ENCODE results near the gene MALT1. TPM values are rescaled to one million over a fixed set of nuclear protein-coding genes. Genes with fewer than 3 reads are reported as not detected.
"Not testable (repeated sequence)": the region's sequence is repeated elsewhere in the genome, so short reads cannot be mapped to it uniquely, and the experiment has no call there.

MALT1 gene
- total RNA-seq, 1 experiment from 2014 or later: 24.2 TPM

GRCh38 chr18:58646334-58646862, 24.9 kb upstream of the MALT1 start:
- H3K27ac ChIP-seq (ENCODE audit: low read length): no peak overlapping the region
- POLR2A ChIA-PET (ENCODE audit: unreplicated experiment): no interaction called here

GRCh38 chr18:58649966-58650816, 21.1 kb upstream of the MALT1 start:
- CTCF ChIA-PET: no interaction called here
- Histone ChIP-seq H3K27ac (ENCODE audit: low read length) (no peak overlapping the region), H3K9me3 (ENCODE audit: low read length) (no peaks in the 10 kb centered on the region), H3K27me3 (ENCODE audit: low read length) (no peaks in the 10 kb centered on the region), H3K79me2 (ENCODE audit: low read length) (no peaks in the 10 kb centered on the region), H3K36me3 (ENCODE audit: low read depth, low read length) (no peaks in the 10 kb centered on the region), H2AFZ (ENCODE audit: low read length) (no peak overlapping the region), H3F3A (ENCODE audit: low read length, unreplicated experiment) (no peaks in the 10 kb centered on the region), H3K4me3 (ENCODE audit: low read length) (no peak overlapping the region), H3K9me2 (replicated peaks; ENCODE audit: low read length) (no peaks in the 10 kb centered on the region), H3K4me2 (ENCODE audit: low read length) (no peak overlapping the region), H3K4me1 (ENCODE audit: insufficient read depth, low read length) (no peaks in the 10 kb centered on the region), H4K20me1 (ENCODE audit: low read length) (no peaks in the 10 kb centered on the region), H3K9ac (ENCODE audit: low read length) (no peak overlapping the region)
- intact Hi-C loops (cut with micrococcal nuclease): no loop called here
- DNase-seq (no peak), ATAC-seq (no peak)
- TF ChIP-seq CTCF (conservative IDR thresholded peaks at IDR 0.05; ENCODE audit: low read depth, low read length) (no peak), EZH2phosphoT487 (IDR thresholded peaks at IDR 0.05; ENCODE audit: borderline replicate concordance, low read length) (no peak), EZH2 (IDR thresholded peaks at IDR 0.05; ENCODE audit: low read length, unreplicated experiment) (no peak)
- no TSS peak for BruUV-seq (replicated peaks)
- POLR2A ChIA-PET (ENCODE audit: unreplicated experiment): no interaction called here

More at GRCh38 chr18:58646334-58646862, 24.9 kb upstream of the MALT1 start:
- Histone ChIP-seq H3K4me1 (ENCODE audit: insufficient read depth, low read length) (no peaks in the 10 kb centered on the region), H3K9ac (ENCODE audit: low read length) (no peak overlapping the region), H3K4me3 (ENCODE audit: low read length) (no peak overlapping the region), H3K36me3 (ENCODE audit: low read depth, low read length) (no peaks in the 10 kb centered on the region), H4K20me1 (ENCODE audit: low read length) (no peaks in the 10 kb centered on the region), H3K27me3 (ENCODE audit: low read length) (no peaks in the 10 kb centered on the region), H3K79me2 (ENCODE audit: low read length) (no peaks in the 10 kb centered on the region), H3K9me3 (ENCODE audit: low read length) (no peaks in the 10 kb centered on the region), H3K4me2 (ENCODE audit: low read length) (no peak overlapping the region), H3F3A (ENCODE audit: low read length, unreplicated experiment) (no peaks in the 10 kb centered on the region), H3K9me2 (replicated peaks; ENCODE audit: low read length) (no peaks in the 10 kb centered on the region), H2AFZ (ENCODE audit: low read length) (no peak overlapping the region)
- TF ChIP-seq EZH2phosphoT487 (IDR thresholded peaks at IDR 0.05; ENCODE audit: borderline replicate concordance, low read length): no peak
- TF ChIP-seq CTCF (conservative IDR thresholded peaks at IDR 0.05; ENCODE audit: low read depth, low read length): no peak
- TF ChIP-seq EZH2 (IDR thresholded peaks at IDR 0.05; ENCODE audit: low read length, unreplicated experiment): no peak
- no peak for DNase-seq
- CTCF ChIA-PET: no interaction called here
- intact Hi-C loops (cut with micrococcal nuclease): no loop called here
- BruUV-seq (replicated peaks): no TSS peak
- ATAC-seq: no peak

- CTCF ChIA-PET: not testable (repeated sequence)
Measured at GRCh38 chr18:58650830-58651229, 20.4 kb upstream of the MALT1 start.

GRCh38 chr18:58653144-58653722, 18.0 kb upstream of the MALT1 start:
- H3K79me2 ChIP-seq (ENCODE audit: low read length); BruUV-seq (replicated peaks); intact Hi-C loops (cut with micrococcal nuclease): not testable (repeated sequence)

More at GRCh38 chr18:58650830-58651229, 20.4 kb upstream of the MALT1 start:
- H3K27ac ChIP-seq (ENCODE audit: low read length); H3F3A ChIP-seq (ENCODE audit: low read length, unreplicated experiment); ATAC-seq; BruUV-seq (replicated peaks); H3K9me2 ChIP-seq (replicated peaks; ENCODE audit: low read length); H3K4me1 ChIP-seq (ENCODE audit: insufficient read depth, low read length); intact Hi-C loops (cut with micrococcal nuclease); H3K9me3 ChIP-seq (ENCODE audit: low read length); H3K9ac ChIP-seq (ENCODE audit: low read length); POLR2A ChIA-PET (ENCODE audit: unreplicated experiment); H3K27me3 ChIP-seq (ENCODE audit: low read length); H2AFZ ChIP-seq (ENCODE audit: low read length); H4K20me1 ChIP-seq (ENCODE audit: low read length); H3K4me2 ChIP-seq (ENCODE audit: low read length); DNase-seq; H3K36me3 ChIP-seq (ENCODE audit: low read depth, low read length); H3K4me3 ChIP-seq (ENCODE audit: low read length); H3K79me2 ChIP-seq (ENCODE audit: low read length): not testable (repeated sequence)

More at GRCh38 chr18:58653144-58653722, 18.0 kb upstream of the MALT1 start:
- H3F3A ChIP-seq (ENCODE audit: low read length, unreplicated experiment); H3K9me3 ChIP-seq (ENCODE audit: low read length); H3K4me2 ChIP-seq (ENCODE audit: low read length); H3K27me3 ChIP-seq (ENCODE audit: low read length); H3K9ac ChIP-seq (ENCODE audit: low read length); H3K9me2 ChIP-seq (replicated peaks; ENCODE audit: low read length); H3K27ac ChIP-seq (ENCODE audit: low read length); CTCF ChIA-PET; H3K36me3 ChIP-seq (ENCODE audit: low read depth, low read length); H4K20me1 ChIP-seq (ENCODE audit: low read length); H2AFZ ChIP-seq (ENCODE audit: low read length); ATAC-seq; H3K4me1 ChIP-seq (ENCODE audit: insufficient read depth, low read length); DNase-seq; H3K4me3 ChIP-seq (ENCODE audit: low read length); POLR2A ChIA-PET (ENCODE audit: unreplicated experiment): not testable (repeated sequence)

All from PC-3 (cell line).